ENCODE results near the gene RBFOX2.
"Not testable (repeated sequence)": the region's sequence is repeated elsewhere in the genome, so short reads cannot be mapped to it uniquely, and the experiment has no call there.

Gene RBFOX2

GRCh38 chr22:36042240-36042639, 13.6 kb upstream of the RBFOX2 start:
- DNase-seq (ENCODE audit: low spot score): no peak

GRCh38 chr22:36039125-36039524, 10.5 kb upstream of the RBFOX2 start:
- DNase-seq (ENCODE audit: low spot score): no peak

GRCh38 chr22:36037102-36037758, 8.6 kb upstream of the RBFOX2 start:
- no peak for DNase-seq (ENCODE audit: low spot score)

- DNase-seq (ENCODE audit: low spot score): no peak
Observed at GRCh38 chr22:36036167-36036624, 7.6 kb upstream of the RBFOX2 start.

- DNase-seq (ENCODE audit: low spot score): no peak
Observed at GRCh38 chr22:36032611-36033010, 4.0 kb upstream of the RBFOX2 start.

- DNase-seq (ENCODE audit: low spot score): no peak
Observed at GRCh38 chr22:36029406-36029755, 757 bp upstream of the RBFOX2 start.

GRCh38 chr22:36027935-36028645, 534 bp downstream of the RBFOX2 start:
- DNase-seq (ENCODE audit: low spot score): peak; percentile 5

- DNase-seq (ENCODE audit: low spot score): no peak
Observed at GRCh38 chr22:36027579-36027934, 1.1 kb downstream of the RBFOX2 start.

- no peak for DNase-seq (ENCODE audit: low spot score)
Observed at GRCh38 chr22:36026741-36027140, 1.9 kb downstream of the RBFOX2 start.

GRCh38 chr22:36022697-36023096, 5.9 kb downstream of the RBFOX2 start:
- DNase-seq (ENCODE audit: low spot score): no peak

GRCh38 chr22:36022162-36022561, 6.5 kb downstream of the RBFOX2 start:
- no peak for DNase-seq (ENCODE audit: low spot score)

GRCh38 chr22:36021606-36022153, 6.9 kb downstream of the RBFOX2 start:
- no peak for DNase-seq (ENCODE audit: low spot score)

GRCh38 chr22:36020865-36021264, 7.8 kb downstream of the RBFOX2 start:
- DNase-seq (ENCODE audit: low spot score): not testable (repeated sequence)

- DNase-seq (ENCODE audit: low spot score): no peak
Observed at GRCh38 chr22:36017651-36018091, 11.0 kb downstream of the RBFOX2 start.

- DNase-seq (ENCODE audit: low spot score): no peak
Observed at GRCh38 chr22:36016684-36017083, 11.9 kb downstream of the RBFOX2 start.

- DNase-seq (ENCODE audit: low spot score): no peak
Observed at GRCh38 chr22:36015811-36016529, 12.7 kb downstream of the RBFOX2 start.

GRCh38 chr22:36015155-36015810, 13.3 kb downstream of the RBFOX2 start:
- DNase-seq (ENCODE audit: low spot score): no peak

- DNase-seq (ENCODE audit: low spot score): no peak
Observed at GRCh38 chr22:36014546-36015074, 14.0 kb downstream of the RBFOX2 start.

- DNase-seq (ENCODE audit: low spot score): no peak
Observed at GRCh38 chr22:36012332-36012731, 16.3 kb downstream of the RBFOX2 start.

- DNase-seq (ENCODE audit: low spot score): no peak
Observed at GRCh38 chr22:36010882-36011281, 17.7 kb downstream of the RBFOX2 start.

- no peak for DNase-seq (ENCODE audit: low spot score)
Observed at GRCh38 chr22:36010090-36010489, 18.5 kb downstream of the RBFOX2 start.

GRCh38 chr22:36009085-36009484, 19.5 kb downstream of the RBFOX2 start:
- no peak for DNase-seq (ENCODE audit: low spot score)
